Measurements from ENCODE around the gene APC2.

Gene APC2, protein sequence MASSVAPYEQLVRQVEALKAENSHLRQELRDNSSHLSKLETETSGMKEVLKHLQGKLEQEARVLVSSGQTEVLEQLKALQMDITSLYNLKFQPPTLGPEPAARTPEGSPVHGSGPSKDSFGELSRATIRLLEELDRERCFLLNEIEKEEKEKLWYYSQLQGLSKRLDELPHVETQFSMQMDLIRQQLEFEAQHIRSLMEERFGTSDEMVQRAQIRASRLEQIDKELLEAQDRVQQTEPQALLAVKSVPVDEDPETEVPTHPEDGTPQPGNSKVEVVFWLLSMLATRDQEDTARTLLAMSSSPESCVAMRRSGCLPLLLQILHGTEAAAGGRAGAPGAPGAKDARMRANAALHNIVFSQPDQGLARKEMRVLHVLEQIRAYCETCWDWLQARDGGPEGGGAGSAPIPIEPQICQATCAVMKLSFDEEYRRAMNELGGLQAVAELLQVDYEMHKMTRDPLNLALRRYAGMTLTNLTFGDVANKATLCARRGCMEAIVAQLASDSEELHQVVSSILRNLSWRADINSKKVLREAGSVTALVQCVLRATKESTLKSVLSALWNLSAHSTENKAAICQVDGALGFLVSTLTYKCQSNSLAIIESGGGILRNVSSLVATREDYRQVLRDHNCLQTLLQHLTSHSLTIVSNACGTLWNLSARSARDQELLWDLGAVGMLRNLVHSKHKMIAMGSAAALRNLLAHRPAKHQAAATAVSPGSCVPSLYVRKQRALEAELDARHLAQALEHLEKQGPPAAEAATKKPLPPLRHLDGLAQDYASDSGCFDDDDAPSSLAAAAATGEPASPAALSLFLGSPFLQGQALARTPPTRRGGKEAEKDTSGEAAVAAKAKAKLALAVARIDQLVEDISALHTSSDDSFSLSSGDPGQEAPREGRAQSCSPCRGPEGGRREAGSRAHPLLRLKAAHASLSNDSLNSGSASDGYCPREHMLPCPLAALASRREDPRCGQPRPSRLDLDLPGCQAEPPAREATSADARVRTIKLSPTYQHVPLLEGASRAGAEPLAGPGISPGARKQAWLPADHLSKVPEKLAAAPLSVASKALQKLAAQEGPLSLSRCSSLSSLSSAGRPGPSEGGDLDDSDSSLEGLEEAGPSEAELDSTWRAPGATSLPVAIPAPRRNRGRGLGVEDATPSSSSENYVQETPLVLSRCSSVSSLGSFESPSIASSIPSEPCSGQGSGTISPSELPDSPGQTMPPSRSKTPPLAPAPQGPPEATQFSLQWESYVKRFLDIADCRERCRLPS (N-terminal part only)

DNA sequence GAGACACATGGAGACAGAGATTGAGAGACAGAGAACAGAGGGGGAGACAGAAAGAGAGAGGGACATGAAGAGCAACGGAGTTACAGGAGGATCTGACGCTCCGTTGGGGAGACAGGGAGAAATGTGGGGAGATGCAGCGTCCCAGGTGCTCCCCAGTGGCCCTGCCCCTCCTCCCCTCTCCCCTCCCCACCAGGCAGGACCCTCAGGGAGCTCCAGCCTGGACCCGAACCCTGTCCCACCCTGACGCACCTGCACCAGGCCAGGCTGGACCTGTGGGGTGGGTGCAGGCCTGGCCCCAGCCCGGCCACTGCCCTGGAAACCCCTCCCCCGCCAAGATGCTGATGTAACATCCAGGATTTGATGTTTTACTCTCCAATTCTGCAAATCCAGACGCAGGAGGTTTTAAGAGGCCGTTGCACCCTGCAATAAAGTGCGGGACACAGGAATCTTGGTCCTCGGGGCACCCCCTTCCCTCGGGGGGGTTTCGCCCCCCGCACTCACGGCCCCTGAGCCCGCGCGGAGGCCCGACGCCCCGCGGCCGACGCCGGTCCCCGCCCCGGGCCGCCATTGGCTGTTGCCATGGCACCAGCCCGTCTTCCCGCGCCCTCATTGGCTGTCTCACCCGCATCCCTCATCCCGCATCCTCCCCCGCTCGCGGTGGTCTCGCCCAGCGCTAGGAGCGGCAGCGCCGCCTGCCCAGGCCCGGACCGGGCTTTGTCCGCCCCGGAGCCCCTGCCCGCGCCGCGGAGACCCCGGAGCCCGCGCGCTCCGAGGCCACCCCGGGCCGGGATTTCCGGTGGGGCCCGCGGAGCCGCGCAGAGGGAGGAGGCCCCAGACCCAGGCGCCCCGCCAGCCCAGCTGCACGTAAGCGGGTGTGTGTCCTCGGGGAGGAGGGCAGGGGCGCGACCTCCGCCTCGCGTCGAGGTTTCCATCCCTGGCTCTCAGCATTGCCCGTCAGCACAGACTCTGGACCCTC lies at the start of gene APC2:
Gene APC2 (plus strand): TSS at position 655 of the 976 bp plus-strand sequence. CDS start 2,881 bp downstream, outside the sequence.
- no peak for DNase-seq (ENCODE audit: extremely low read depth in 1 of 2, low read depth in 1 of 2)

DNA sequence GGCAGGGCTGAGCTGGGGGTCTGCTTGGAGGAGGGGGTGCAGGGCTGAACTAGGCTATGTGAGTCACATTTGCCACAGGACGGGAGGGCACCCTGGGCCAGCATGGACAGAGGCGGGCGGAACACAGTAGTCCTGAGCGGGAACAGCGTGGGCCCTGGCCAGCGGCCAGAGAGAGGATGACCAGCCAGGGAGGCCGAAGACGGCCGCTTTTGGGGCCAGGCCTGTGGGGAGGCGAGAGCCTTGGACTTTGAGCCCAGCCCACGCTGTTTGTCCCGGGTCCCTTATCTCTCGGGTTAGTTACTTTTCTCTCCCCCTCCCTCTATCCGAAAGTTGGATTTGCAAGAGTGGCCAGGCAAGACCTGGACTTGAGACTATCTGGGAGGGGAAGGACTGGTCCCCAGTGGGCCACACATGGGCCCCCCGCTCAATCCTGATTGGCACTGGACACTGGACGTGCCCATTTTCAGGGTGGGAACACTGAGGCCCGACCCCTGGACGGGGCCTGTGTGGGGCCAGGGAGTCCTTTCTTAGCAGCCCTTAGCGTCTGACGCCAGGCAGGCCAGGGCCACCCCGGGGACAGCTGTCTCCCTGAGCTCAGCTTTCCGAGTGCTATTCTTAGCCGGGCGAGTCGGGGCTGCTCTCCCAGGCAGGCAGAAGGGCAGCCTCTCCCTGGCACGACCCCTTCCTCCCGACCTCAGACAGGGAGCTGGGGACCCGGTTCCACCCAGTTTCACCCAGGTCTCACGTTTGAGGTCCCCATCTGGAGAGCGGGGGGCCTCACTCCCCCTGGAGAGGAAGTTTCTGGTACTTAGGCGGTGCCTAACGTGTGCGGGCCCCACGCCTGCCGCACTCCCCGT lies 49.4 kb upstream of the APC2 start:
- DNase-seq (ENCODE audit: extremely low read depth in 1 of 2, low read depth in 1 of 2) = no peak

DNA sequence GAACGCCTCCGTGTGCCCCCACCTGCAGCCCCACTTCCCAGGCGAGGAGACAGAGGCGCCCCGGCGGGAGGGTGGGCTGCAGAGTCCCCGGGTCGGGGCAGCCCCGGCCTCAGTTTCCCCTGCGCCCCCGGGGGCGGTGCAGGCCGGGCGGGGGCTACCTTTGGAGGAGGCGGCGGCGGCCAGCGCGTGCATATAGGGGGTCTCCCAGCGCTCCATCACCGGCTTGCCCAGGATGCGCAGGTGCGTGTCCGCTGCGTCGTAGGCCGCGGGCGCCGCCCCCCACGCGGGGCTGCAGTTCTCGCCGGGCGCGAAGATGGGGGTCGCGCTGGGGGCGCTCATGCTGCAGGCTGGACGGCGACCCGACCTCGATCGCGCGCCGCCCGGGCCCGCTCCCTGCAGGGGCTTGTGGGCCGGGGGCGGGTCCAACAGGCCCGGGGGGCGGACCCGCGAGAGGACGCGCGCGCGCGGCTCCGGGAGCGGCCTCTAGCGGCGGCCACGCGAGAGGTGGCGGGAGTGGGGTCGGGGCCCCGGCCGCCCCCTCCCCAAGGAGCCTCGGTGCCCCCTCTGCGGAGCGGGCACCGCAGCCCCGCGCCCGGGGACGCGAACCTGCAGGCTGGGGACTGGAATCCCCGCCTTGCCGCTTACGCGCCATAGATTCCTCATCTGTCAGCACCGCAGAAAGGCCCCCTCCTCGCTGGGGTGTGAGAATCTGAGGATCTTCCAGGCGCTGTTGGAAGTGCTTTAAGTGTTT lies 48.6 kb upstream of the APC2 start, which contains the start of gene GAMT:
Gene GAMT (minus strand): TSS at position 405 of the 751 bp plus-strand sequence. CDS start 66 bp downstream, at position 339.
- DNase-seq (ENCODE audit: extremely low read depth in 1 of 2, low read depth in 1 of 2) = peak in 1 of 2 donors; percentile 47

DNA sequence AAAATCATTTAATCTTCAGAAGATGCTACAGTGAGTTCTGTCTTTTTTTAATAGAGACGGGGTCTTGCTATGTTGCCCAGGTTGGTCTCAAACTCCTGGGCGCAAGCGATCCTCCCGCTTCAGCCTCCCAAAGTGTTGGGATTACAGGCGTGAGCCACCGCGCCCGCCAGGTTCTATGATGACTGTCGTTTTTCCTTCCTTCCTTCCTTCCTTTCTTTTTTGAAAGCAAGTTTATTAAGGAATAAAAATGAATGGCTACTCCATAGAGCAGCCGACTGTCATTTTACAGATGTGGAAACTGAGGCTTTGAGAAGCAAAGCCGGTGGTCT lies 48.1 kb upstream of the APC2 start:
- DNase-seq (ENCODE audit: extremely low read depth in 1 of 2, low read depth in 1 of 2) = no peak

DNA sequence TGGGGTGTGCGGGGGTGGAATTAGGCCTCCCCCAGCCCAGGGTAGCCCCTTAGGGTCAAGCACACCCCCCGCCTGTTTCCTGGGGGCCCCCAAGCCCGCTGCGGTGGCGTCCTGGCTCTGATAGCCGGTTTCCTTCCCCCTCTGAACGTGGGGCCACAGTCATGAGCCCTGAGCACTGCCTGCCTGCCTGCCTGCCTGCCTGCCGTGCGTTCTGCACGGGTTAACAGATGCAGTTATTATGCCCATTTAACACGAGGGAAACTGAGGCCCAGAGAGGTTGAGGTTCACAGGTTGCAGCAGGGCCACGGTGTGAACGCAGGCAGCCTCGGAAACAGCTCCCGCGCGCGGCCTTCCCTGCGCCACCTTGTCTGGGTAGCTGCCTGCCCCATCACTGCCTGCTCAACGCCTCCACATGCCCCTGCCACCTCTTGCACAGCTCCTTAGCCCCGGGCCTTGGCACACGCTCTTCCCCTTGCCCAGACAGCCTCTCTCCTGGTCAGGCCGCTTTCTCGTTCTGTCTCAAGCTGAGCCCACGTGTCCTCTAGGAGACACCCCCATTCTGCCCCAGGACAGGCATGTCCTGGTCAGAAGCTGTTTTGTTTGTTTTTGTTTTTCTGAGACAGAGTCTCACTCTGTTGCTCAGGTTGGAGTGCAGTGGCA lies 47.4 kb upstream of the APC2 start:
- DNase-seq (ENCODE audit: extremely low read depth in 1 of 2, low read depth in 1 of 2) = no peak

DNA sequence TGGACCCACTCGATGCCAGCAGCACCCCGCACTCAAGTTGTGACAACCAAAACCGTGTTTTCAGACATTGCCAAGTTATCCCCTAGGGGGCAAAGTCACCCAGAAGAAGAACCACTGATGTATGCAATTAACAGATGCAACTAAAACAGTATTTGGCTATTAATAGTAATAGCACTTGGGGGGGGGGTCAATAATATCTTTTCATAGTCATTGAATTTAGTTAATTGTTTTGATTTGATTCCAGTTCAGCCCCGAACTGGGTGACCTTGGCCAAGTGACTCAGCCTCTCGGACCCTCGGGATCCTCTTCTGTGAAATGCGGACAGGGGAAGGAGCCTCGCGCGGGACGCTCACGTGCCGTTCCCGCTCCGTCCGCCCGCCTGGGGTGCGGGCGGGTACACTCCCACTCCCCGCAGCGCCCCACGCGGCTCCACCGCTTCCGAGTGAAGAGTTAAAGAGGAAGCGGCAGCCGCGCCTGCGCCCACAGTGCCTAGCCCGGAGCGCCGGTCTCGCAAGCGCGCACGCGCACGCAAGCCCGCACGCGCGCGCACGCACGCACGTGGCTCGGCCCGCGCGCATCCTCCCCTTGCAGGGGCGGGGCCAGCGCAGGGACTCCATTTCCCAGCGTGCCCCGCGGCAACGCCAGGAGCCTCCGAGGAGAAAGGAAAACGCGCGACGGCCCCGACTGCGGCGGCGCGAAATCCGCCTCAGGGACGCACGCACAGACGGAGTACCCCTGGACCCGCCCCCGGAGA lies 43.0 kb upstream of the APC2 start:
- peak; percentile 96 to 99 for DNase-seq (ENCODE audit: extremely low read depth in 1 of 2, low read depth in 1 of 2)

DNA sequence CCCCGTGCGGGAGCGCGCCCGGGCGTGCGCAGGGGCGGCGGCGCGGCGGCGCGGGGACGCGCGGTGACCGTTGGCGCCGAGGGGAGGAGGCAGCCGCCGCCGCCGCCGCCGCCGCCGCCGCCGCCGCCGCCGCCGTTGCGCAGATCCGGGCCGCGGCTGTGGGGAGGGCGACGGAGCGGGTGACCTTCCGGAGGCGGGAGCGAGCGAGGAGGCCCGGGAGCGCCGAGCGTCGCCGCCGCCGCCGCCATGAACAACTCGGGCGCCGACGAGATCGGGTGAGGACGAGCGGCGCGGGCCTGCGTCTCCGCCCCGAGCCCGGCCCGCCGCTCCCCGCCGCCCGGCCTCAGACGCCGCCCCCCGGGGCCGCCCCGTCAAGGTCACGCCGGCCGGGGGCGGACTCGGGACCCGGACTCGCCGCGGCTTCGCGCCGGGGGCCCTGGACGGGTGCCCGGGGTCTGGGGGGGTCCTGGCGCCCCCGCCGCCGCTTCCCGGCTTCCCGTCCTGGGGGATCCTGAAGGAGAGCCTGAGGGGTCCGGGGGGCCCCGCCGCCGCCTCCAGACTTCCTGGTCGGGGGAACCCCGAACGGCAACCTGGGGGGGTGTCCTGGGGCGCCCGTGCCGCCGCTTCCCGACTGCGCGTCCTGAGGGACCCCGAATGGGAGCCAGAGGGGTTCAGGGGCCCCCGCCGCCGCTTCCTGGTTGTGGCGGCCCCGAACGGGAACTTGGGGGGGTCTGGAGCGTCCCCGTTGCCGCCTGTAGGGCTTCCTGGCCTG lies 42.2 kb upstream of the APC2 start, which contains the start of gene DAZAP1:
Gene DAZAP1 (plus strand): TSS at position 59 of the 772 bp plus-strand sequence. CDS start 188 bp downstream, at position 247.
- DNase-seq (ENCODE audit: extremely low read depth in 1 of 2, low read depth in 1 of 2) = peak in 1 of 2 donors; percentile 37

DNA sequence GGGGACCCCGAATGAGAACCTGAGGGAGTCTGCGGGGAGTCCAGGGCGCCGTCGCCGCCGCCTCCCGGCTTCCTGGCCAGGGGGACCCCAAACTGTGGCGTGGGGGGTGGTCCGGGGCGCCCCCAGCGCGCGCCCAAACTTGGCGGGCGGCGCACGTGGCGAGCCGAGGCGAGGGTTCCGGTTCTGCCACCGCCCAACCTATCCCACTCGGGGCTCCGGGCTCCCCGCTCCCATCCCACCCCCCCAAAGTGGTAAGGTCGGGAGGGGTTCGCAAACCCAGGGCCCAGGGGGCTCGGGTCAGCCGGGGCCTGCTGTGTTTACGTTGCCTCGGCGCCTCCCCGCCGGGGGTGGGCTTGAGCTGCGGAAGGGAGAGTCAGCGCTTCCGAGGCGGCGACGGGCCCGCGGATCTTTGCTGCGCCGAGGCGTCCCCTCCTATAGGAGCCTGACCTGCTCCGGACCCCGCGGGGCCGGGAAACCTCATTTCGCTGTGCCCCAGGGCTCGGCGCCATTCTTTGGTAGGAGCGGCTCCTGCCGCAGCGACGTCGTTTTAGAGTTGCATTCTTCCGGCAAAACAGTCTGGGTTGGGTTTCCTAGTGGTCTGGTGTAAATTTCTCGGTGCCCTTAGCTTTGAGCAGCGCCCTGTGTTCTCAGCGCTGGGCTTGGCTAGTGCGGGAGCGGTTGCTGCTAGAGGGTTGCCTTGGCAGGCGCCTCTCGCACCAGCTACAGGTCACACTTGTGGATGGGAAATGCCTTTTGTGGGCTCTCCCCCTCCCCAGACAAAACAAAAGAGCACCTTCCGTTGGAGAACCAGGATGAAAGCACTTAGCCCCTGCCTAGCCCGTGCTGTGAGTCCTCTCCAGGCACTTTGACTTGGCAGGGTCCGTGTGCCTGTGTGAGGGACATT lies 41.4 kb upstream of the APC2 start:
- DNase-seq (ENCODE audit: extremely low read depth in 1 of 2, low read depth in 1 of 2) = peak; percentile 19 to 40

DNA sequence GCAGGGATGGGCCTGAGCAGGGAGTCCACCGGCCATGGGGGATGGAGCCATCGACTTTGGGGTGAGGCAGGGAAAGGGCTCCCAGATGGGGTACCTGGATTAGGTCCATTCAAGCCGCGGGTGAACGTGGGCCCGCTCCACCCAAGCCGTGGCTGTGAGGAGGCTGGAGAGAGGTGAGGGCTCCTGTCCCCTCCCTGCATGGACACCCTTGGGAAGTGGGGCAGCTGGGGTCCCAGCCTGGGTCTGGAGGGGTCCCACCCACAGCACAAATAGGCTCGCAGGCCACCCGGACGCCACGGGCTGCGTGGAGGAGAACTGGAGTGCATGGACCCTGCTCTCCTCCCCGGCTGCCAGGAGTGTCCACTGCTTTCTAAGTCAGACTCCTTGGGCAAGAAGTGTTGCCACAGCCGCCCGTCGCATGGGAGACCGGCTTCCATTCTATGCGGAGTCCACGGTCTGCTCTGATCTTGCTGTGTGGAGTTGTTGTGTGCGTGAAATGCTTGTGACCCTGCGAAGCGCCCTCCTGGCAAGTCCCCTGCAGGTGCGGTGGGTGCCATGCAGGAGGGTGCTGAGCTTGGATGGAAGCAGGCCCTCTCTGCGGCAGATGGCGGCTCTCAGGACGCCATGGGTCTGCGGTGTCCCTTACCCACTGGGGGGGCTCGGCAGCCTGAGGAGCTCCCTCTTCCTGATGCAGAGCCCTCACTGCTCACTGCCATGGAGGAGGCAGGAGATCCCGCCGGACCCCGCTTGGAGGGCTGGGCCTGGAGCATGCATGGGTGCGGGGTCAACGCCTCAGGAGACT lies 40.5 kb upstream of the APC2 start:
- no peak for DNase-seq (ENCODE audit: extremely low read depth in 1 of 2, low read depth in 1 of 2)

DNA sequence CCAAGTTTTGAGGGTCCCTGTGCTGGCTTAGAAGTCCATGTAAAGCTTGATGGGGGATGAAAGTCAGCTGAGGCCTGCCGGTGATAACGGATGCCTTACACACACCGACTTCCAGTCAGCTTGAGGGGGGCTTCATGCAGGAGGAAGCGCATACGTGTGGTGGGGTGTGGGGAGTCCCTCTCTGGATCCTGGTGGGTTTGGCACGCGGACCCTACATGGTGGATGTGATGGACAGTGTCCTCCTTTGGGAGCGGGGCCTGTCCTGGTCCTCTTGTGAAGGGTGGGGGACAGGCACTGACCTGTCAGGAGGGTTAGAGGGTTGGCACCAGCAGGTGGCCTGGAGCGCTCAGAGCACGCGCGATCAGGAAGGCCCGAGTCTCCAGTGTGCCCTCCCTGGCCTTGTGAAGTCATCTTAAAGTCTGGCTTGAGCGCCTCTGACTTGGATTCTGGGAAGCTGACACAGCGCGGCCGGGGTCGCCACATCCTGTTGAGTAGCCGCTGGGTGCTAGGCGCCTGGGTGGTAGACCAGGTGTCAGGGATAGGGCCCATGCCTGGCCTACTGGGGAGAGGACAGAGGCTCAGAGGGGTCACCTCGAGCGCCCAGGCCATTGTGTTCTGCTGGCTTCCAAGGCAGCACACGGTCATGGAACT lies 39.7 kb upstream of the APC2 start:
- DNase-seq (ENCODE audit: extremely low read depth in 1 of 2, low read depth in 1 of 2) = no peak

DNA sequence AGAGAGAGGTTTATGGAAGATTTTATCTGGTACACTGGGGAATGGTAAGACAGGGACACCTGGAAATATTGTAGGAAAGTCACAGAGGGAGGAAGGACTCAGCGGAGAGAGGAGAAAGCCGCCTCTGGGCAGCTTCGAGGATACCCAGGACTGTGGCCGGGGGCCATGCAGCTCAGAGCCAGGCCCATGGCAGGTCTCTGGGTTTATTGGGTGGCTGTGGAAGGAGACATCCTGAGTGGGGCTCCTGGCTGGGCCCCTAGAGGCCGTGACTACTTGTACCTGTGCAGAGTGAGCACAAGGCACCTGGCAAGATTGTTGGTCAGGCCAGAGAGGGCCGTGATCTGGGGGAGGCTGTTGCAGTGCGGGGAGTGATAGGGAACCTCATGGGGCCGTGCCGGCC lies 39.1 kb upstream of the APC2 start:
- no peak for DNase-seq (ENCODE audit: extremely low read depth in 1 of 2, low read depth in 1 of 2)

DNA sequence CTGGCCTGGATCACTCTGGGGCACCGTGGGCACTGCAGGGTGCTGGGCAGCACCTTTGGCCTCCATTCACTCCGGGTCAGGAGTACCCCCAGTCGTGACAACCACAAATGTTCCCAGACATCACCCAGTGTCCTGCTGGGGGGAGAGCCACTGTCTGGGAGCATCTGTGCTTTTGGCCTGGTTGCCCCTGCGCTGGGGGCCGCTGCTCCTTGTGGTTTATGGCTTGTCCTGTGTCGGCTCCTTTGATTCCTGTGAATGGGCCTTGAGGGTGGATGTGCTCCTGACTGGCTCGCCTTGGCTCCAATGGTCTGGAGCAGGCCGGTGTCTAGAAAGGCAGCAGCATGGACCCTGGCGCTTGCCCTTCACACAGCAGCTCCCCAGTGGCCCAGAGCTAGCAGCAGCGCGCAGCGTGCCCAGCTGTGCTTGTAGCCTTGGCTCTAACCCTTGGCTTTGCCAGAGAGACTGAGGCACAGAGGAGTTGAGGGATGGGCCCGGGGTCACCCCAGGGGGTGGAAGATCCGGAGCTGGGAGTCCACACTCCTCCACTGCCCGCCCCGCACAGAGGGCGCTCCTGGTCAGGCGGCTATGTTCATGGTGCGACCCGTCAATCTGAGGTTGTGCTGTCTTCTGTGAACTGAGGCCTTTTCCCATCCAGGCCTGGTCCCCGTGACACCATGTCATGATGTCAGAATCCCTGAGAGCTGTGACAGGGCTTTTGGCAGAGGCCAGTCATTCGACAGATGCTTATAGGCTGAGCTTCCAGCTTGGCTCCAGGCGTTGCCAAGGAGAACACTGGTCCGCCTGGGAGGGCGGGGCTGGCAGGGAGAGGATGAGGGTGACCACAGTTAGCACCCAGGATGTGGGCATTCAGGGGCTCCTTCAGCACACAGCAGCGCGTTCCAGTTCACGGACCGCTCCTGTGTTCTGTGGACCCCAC lies 38.4 kb upstream of the APC2 start:
- no peak for DNase-seq (ENCODE audit: extremely low read depth in 1 of 2, low read depth in 1 of 2)
